HepG2 (cell line): Measurements from ENCODE around the gene RNASE12. TPM values are rescaled to one million over a fixed set of nuclear protein-coding genes. Genes with fewer than 3 reads are reported as not detected.

Source experiments
- ARID3A ChIP-seq: IDR thresholded peaks from 2 replicates; pipeline ENCODE4 v1.6.1; 2012; ENCODE audit warnings: low read depth, low read length, improper control_type of control experiment
- FOXO4 ChIP-seq: sonication (generic); formaldehyde crosslinking; conservative IDR thresholded peaks from 2 replicates; pipeline ENCODE4 v1.8.1; 2023; ENCODE audit warnings: missing genetic modification reagents
- GLI4 ChIP-seq: sonication (generic); formaldehyde crosslinking; IDR thresholded peaks from 2 replicates; pipeline ENCODE4 v1.5.1; 2020; ENCODE audit warnings: missing genetic modification reagents, mild to moderate bottlenecking, moderate library complexity, borderline replicate concordance
- KLF13 ChIP-seq: sonication (generic); formaldehyde crosslinking; IDR thresholded peaks from 2 replicates; pipeline ENCODE4 v1.4.0; 2020; ENCODE audit warnings: mild to moderate bottlenecking, missing genetic modification reagents
- MYC ChIP-seq: sonication (generic); formaldehyde crosslinking; IDR thresholded peaks from 2 replicates; pipeline ENCODE4 v1.9.0; 2021; ENCODE audit warnings: missing genetic modification reagents, borderline replicate concordance
- NAIF1 ChIP-seq: sonication (generic); formaldehyde crosslinking; IDR thresholded peaks from 2 replicates; pipeline ENCODE4 v1.5.0; 2020; ENCODE audit warnings: mild to moderate bottlenecking, missing genetic modification reagents, borderline replicate concordance
- PRDM15 ChIP-seq: sonication (generic); formaldehyde crosslinking; IDR thresholded peaks from 2 replicates; pipeline ENCODE4 v1.4.0; 2020; ENCODE audit warnings: missing genetic modification reagents
- SALL2 ChIP-seq: sonication (generic); formaldehyde crosslinking; IDR thresholded peaks from 2 replicates; pipeline ENCODE4 v1.8.1; 2023; ENCODE audit warnings: mild to moderate bottlenecking, missing genetic modification reagents, inconsistent platforms
- STAT5B ChIP-seq: sonication (generic); formaldehyde crosslinking; IDR thresholded peaks from 2 replicates; pipeline ENCODE4 v1.4.0; 2020; ENCODE audit warnings: missing genetic modification reagents
- TBX2 ChIP-seq: sonication (generic); formaldehyde crosslinking; IDR thresholded peaks from 2 replicates; pipeline ENCODE4 v1.5.0; 2020; ENCODE audit warnings: missing genetic modification reagents, mild to moderate bottlenecking, borderline replicate concordance
- ZBTB42 ChIP-seq: sonication (generic); formaldehyde crosslinking; IDR thresholded peaks from 2 replicates; pipeline ENCODE4 v1.5.0; 2020; ENCODE audit warnings: mild to moderate bottlenecking, missing genetic modification reagents
- ZNF142 ChIP-seq: sonication (generic); formaldehyde crosslinking; IDR thresholded peaks from 2 replicates; pipeline ENCODE4 v1.4.0; 2020; ENCODE audit warnings: missing genetic modification reagents
- ZNF329 ChIP-seq: sonication (generic); formaldehyde crosslinking; IDR thresholded peaks from 2 replicates; pipeline ENCODE4 v1.9.0; 2021; ENCODE audit warnings: low read depth, mild to moderate bottlenecking, missing genetic modification reagents
- ZNF44 ChIP-seq: sonication (generic); formaldehyde crosslinking; IDR thresholded peaks from 2 replicates; pipeline ENCODE4 v1.5.1; 2020; ENCODE audit warnings: mild to moderate bottlenecking, missing genetic modification reagents
- ZSCAN25 ChIP-seq: sonication (generic); formaldehyde crosslinking; IDR thresholded peaks from 2 replicates; pipeline ENCODE4 v1.8.0; 2022; ENCODE audit warnings: mild to moderate bottlenecking, missing genetic modification reagents
- polyA plus RNA-seq, 8 experiments: library from polyadenylated mRNA; depleted of rRNA in 3 of 8; stranded (reverse) in 7 of 8; unstranded in 1 of 8; fragments of >200 nt; fragmentation: Illumina TruSeq in 4 of 8; extraction: Trizol in 4 of 8; gene quantifications; 2 replicates each; pipeline versions ENCODE4 v1.2.1 to v1.2.3, GENCODE V29; 2011 to 2016; ENCODE audit warnings: low read depth in 4 of 8, missing spikeins in 1 of 8, mixed read lengths in 1 of 8; ENCODE audit not compliant: insufficient read depth in 1 of 8
- total RNA-seq, 5 experiments: library from RNA; depleted of rRNA; stranded (reverse); fragments of >200 nt; fragmentation: Illumina TruSeq; extraction: Trizol; gene quantifications; 2 replicates each; pipeline ENCODE4 v1.2.3, GENCODE V29; 2016; ENCODE audit warnings: low read depth in 1 of 5

RNASE12 gene
- total and polyA plus RNA-seq, 2 of the 13 experiments (the other 11 are each of a cell fraction or from before 2014, with no cell fraction given): not detected

GRCh38 chr14:20613094-20614037 is 22.2 kb upstream of the RNASE12 start (continued):
- TF ChIP-seq GLI4 (no peak; the same call in 1 of the 2 replicates), ZNF44 (CRISPR knock-in tag) (peak; percentile 91), TBX2 (peak; percentile 96), SALL2 (CRISPR knock-in tag) (peak; percentile 94; the same call in 1 of the 2 replicates), MYC (peak; percentile 85), PRDM15 (no peak; the same call in 1 of the 2 replicates), ZSCAN25 (peak; percentile 78; the same call in 1 of the 2 replicates), NAIF1 (CRISPR knock-in tag) (peak; percentile 94), KLF13 (CRISPR knock-in tag) (no peak), ZBTB42 (CRISPR knock-in tag) (peak; percentile 95; the same call in 1 of the 2 replicates), ZNF142 (CRISPR knock-in tag) (peak; percentile 83; the same call in 1 of the 2 replicates), FOXO4 (CRISPR knock-in tag) (no peak), ZNF329 (CRISPR knock-in tag) (peak; percentile 92), ARID3A (peak; percentile 81), STAT5B (CRISPR knock-in tag) (no peak; the same call in 1 of the 2 replicates)
